Caco-2 (cell line): ENCODE data around the gene PPP4R2. TPM values are rescaled to one million over a fixed set of nuclear protein-coding genes. Genes with fewer than 3 reads are reported as not detected.

Experiments used
- BruUV-seq: library from RNA; stranded (reverse); fragments of 400-500 nt; replicated peaks from 2 replicates; lab custom pipeline; 2021; lab: Mats Ljungman, UMichigan
- CTCF ChIA-PET: fragments of 300-600 bp; sonication (Branson Sonifier 250); formaldehyde crosslinking; loops from one replicate; lab custom pipeline; 2022; ENCODE audit warnings: antibody characterized with exemption; lab: Charles Lee
- POLR2A ChIA-PET: fragments of 300-600 bp; sonication (Branson Sonifier 250); formaldehyde crosslinking; loops from one replicate; lab custom pipeline; 2022; ENCODE audit warnings: antibody characterized with exemption; lab: Charles Lee
- DNase-seq, 2 experiments: peaks; one replicate each; pipeline versions ENCODE4 v3.0.0 to v3.0.0-alpha.2; 2020 to 2022
- H3K27me3 ChIP-seq: replicated peaks from 2 replicates; pipeline ENCODE4 v1.6.0; 2011; ENCODE audit warnings: low read length; ENCODE audit not compliant: control insufficient read depth, insufficient read depth
- H3K36me3 ChIP-seq: 2 replicates; pipeline ENCODE4 v1.5.1; 2011; ENCODE audit warnings: low read length; ENCODE audit not compliant: control insufficient read depth, insufficient read depth
- H3K4me1 ChIP-seq: fragments of 250-450 bp; sonication (Bioruptor Pico); 2 replicates; pipeline ENCODE4 v1.5.1; 2020; ENCODE audit warnings: mild to moderate bottlenecking
- H3K4me3 ChIP-seq: 2 replicates; pipeline ENCODE4 v1.5.1; 2011; ENCODE audit warnings: low read depth, mild to moderate bottlenecking, control low read depth, low read length
- H3K9me3 ChIP-seq: fragments of 250-450 bp; sonication (Bioruptor Pico); 2 replicates; pipeline ENCODE4 v1.5.1; 2020; ENCODE audit warnings: mild to moderate bottlenecking, moderate library complexity
- H3K27ac Mint-ChIP-seq: one replicate; pipeline ENCODE4 v1.8.0; 2022; ENCODE audit warnings: mixed read lengths; ENCODE audit not compliant: unreplicated experiment
- H3K27me3 Mint-ChIP-seq: one replicate; pipeline ENCODE4 v1.8.0; 2022; ENCODE audit warnings: mixed read lengths; ENCODE audit not compliant: insufficient read depth, unreplicated experiment
- H3K36me3 Mint-ChIP-seq: one replicate; pipeline ENCODE4 v1.8.0; 2022; ENCODE audit warnings: mild to moderate bottlenecking, mixed read lengths; ENCODE audit not compliant: insufficient read depth, unreplicated experiment
- H3K4me1 Mint-ChIP-seq: one replicate; pipeline ENCODE4 v1.8.0; 2022; ENCODE audit warnings: low read depth, mixed read lengths; ENCODE audit not compliant: unreplicated experiment
- H3K4me3 Mint-ChIP-seq: one replicate; pipeline ENCODE4 v1.8.0; 2022; ENCODE audit warnings: mild to moderate bottlenecking, moderate library complexity, mixed read lengths; ENCODE audit not compliant: unreplicated experiment
- H3K9me3 Mint-ChIP-seq: one replicate; pipeline ENCODE4 v1.8.0; 2022; ENCODE audit warnings: mixed read lengths; ENCODE audit not compliant: unreplicated experiment
- intact Hi-C: fragments of 100-400 bp; cut with micrococcal nuclease; formaldehyde crosslinking; loops from one replicate; pipeline ENCODE4 v1.10.0; 2022; ENCODE audit not compliant: unreplicated experiment
- total RNA-seq: library from RNA; stranded (reverse); gene quantifications from 2 replicates; pipeline ENCODE4 v1.2.3, GENCODE V29; 2022
- TF ChIP-seq, protein P1 (sequence below), 2 experiments: fragments of 200-600 bp in 1 of 2; IDR thresholded peaks; 1 replicate in 1 of 2; 2 replicates in 1 of 2; pipeline versions ENCODE4 v1.5.1 to v1.8.0; 2011 to 2022; ENCODE audit warnings: antibody characterized with exemption in 1 of 2, control low read depth in 1 of 2, inconsistent platforms in 1 of 2, low read depth in 1 of 2, low read length in 1 of 2, mild to moderate bottlenecking in 1 of 2, moderate library complexity in 1 of 2; ENCODE audit not compliant: insufficient read depth in 1 of 2, severe bottlenecking in 1 of 2, unreplicated experiment in 1 of 2

Gene PPP4R2
- total RNA-seq, 1 experiment from 2014 or later, result 91.3 TPM

DNA sequence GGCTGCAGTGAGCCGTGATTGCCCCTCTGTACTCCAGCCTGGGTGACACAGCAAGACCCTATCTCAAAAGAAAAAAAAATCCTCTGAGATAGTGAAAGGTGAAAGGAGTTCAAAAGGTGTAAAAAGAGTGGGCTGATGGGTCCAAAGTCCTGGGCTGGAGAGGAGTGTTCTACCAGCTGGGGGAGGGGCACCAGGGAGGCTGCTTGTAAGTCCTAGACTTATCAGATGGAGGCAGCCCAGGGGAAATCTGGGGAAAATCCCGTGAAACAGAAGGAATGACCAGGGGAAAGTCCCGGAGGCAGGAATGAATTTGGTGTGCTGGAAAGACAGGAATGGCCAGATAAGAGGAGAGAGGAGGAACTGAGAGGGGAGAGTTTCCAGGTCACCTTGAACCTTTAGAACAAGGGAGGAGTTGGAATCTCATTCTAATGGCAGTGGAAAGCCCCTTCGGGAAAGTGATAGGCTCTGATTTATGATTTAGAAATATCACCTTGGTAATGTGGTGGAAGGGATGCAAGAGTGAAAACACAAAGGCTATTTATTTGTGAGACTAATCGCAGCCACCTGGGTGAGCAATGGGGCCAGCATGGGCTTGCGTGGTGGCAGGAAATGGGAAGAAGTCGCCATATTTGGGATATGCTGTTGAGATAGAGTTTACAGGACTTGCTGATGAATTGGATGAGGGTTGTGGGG lies 23.4 kb upstream of the PPP4R2 start:
- ChIA-PET CTCF (interaction anchor here (0.8 to 1.0 kb wide), 2 partner anchors 24 to 35 kb away, joined by 4 to 6 read pairs; no protein-coding TSS in a partner anchor), POLR2A (interaction anchor here (0.6 to 1.3 kb wide), 2 partner anchors 24 to 26 kb away, joined by 5 to 6 read pairs; partner anchors contain the start of gene PPP4R2)
- intact Hi-C loops, result loop anchor here (1.0 kb wide), 3 partner anchors 20 to 35 kb away; no protein-coding TSS in a partner anchor
- Mint-ChIP-seq H3K27ac (peak overlapping the region; percentile 88), H3K4me3 (peak overlapping the region; percentile 68), H3K36me3 (peaks cover 8% of the 10 kb centered on the region), H3K27me3 (no peaks in the 10 kb centered on the region), H3K9me3 (no peaks in the 10 kb centered on the region), H3K4me1 (peaks cover 20% of the 10 kb centered on the region)
- Histone ChIP-seq H3K4me1 (peaks cover 37% of the 10 kb centered on the region), H3K36me3 (no peaks in the 10 kb centered on the region), H3K4me3 (peak overlapping the region; percentile 14; the same call in 1 of the 2 replicates), H3K9me3 (no peaks in the 10 kb centered on the region), H3K27me3 (no peaks in the 10 kb centered on the region)
- peak; percentile 90 to 96 for DNase-seq
- BruUV-seq, result no TSS peak
- TF ChIP-seq, protein P1, sequence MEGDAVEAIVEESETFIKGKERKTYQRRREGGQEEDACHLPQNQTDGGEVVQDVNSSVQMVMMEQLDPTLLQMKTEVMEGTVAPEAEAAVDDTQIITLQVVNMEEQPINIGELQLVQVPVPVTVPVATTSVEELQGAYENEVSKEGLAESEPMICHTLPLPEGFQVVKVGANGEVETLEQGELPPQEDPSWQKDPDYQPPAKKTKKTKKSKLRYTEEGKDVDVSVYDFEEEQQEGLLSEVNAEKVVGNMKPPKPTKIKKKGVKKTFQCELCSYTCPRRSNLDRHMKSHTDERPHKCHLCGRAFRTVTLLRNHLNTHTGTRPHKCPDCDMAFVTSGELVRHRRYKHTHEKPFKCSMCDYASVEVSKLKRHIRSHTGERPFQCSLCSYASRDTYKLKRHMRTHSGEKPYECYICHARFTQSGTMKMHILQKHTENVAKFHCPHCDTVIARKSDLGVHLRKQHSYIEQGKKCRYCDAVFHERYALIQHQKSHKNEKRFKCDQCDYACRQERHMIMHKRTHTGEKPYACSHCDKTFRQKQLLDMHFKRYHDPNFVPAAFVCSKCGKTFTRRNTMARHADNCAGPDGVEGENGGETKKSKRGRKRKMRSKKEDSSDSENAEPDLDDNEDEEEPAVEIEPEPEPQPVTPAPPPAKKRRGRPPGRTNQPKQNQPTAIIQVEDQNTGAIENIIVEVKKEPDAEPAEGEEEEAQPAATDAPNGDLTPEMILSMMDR (IDR thresholded peaks at IDR 0.05; ENCODE audit: insufficient read depth in 1 of 2, low read depth in 1 of 2, low read length in 1 of 2, severe bottlenecking in 1 of 2, unreplicated experiment in 1 of 2), result no peak

DNA sequence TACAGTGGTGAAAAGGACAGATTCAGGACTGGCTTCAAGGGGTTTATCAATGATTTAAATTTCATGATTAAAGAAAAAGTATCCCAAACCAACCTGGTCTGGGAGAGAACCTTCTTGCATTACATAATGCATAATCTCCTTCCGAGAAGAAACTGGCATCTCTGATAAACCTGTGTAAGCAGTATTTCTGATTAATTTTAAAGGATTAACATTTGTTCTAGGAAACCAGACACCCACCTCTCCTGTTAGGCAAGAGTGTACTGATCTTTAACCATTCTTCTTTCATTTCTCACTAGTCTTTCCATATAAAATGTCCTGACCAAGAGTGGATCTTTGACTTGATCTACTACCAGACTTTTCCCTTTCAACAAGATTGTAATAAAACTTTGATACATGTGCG lies 22.8 kb upstream of the PPP4R2 start:
- TSS peak; percentile 52 for BruUV-seq
- POLR2A ChIA-PET, result no interaction called here

DNA sequence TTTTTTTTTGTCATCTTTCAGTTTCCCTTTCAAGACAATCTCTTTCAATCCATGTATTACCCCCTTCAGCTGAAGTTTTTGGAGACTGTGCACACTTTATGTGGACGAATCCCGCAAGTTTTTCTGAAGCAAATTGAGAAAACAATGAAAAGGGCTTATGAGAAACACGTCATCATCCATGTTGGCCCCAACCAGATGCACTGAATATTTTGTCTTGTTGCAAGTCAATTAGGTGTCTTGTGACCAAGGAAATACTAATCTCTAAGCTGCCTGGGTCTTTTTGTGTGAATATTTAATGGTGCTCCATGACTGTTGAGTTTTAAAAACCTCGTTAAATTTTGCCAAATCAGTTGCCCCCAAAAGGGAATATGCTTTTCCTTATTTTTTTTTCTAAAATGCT lies 21.7 kb upstream of the PPP4R2 start:
- CTCF ChIA-PET, result no interaction called here
- no peak overlapping the region for H3K4me3 Mint-ChIP-seq
- H3K27me3 Mint-ChIP-seq, result no peaks in the 10 kb centered on the region
- no peak for DNase-seq
- no peaks in the 10 kb centered on the region for H3K36me3 ChIP-seq
- H3K4me3 ChIP-seq, result no peak overlapping the region
- no peak overlapping the region for H3K27ac Mint-ChIP-seq
- no peaks in the 10 kb centered on the region for H3K9me3 Mint-ChIP-seq
- intact Hi-C loops, result no loop called here
- BruUV-seq, result no TSS peak
- H3K9me3 ChIP-seq, result no peaks in the 10 kb centered on the region
- peaks cover 8% of the 10 kb centered on the region for H3K36me3 Mint-ChIP-seq
- H3K4me1 ChIP-seq, result peaks cover 37% of the 10 kb centered on the region
- POLR2A ChIA-PET, result no interaction called here
- TF ChIP-seq, protein P1 (IDR thresholded peaks at IDR 0.05; ENCODE audit: insufficient read depth in 1 of 2, low read depth in 1 of 2, low read length in 1 of 2, severe bottlenecking in 1 of 2, unreplicated experiment in 1 of 2), result no peak
- H3K4me1 Mint-ChIP-seq, result peaks cover 20% of the 10 kb centered on the region
- H3K27me3 ChIP-seq, result no peaks in the 10 kb centered on the region

More for the DNA sequence above, 22.8 kb upstream of the PPP4R2 start:
- Mint-ChIP-seq H3K9me3 (no peaks in the 10 kb centered on the region), H3K4me3 (peak overlapping the region; percentile 68), H3K27me3 (no peaks in the 10 kb centered on the region), H3K36me3 (peaks cover 8% of the 10 kb centered on the region), H3K4me1 (peaks cover 20% of the 10 kb centered on the region), H3K27ac (peak overlapping the region; percentile 88)
- H3K4me1 ChIP-seq, result peaks cover 37% of the 10 kb centered on the region
- H3K36me3 ChIP-seq, result no peaks in the 10 kb centered on the region
- H3K27me3 ChIP-seq, result no peaks in the 10 kb centered on the region
- H3K9me3 ChIP-seq, result no peaks in the 10 kb centered on the region
- CTCF ChIA-PET, result no interaction called here
- H3K4me3 ChIP-seq, result peak overlapping the region; percentile 14; the same call in 1 of the 2 replicates
- DNase-seq, result no peak
- intact Hi-C loops, result loop anchor here (1.0 kb wide), 3 partner anchors 20 to 35 kb away; no protein-coding TSS in a partner anchor
- TF ChIP-seq, protein P1 (IDR thresholded peaks at IDR 0.05; ENCODE audit: insufficient read depth in 1 of 2, low read depth in 1 of 2, low read length in 1 of 2, severe bottlenecking in 1 of 2, unreplicated experiment in 1 of 2), result no peak
